HG03039 (cell line): ENCODE data around the gene GEMIN5.

ENCODE experiments used
- ATAC-seq: cut with Tn5 transposase; IDR thresholded peaks from one replicate; pipeline ENCODE4 v1.9.1; 2021; ENCODE audit warnings: mild to moderate bottlenecking, moderate library complexity; ENCODE audit not compliant: unreplicated experiment

Gene GEMIN5

GRCh38 chr5:154850255-154851062 lies 87.6 kb downstream of the GEMIN5 start, which contains the start of gene FAXDC2:
Gene FAXDC2 (minus strand): TSS chr5:154850603. CDS start chr5:154838178, 12,425 bp downstream.
- no peak for ATAC-seq

- ATAC-seq = no peak
Measured at GRCh38 chr5:154849791-154850201, 88.2 kb downstream of the GEMIN5 start.

GRCh38 chr5:154849264-154849785 lies 88.7 kb downstream of the GEMIN5 start:
- no peak for ATAC-seq

- ATAC-seq = no peak
Measured at GRCh38 chr5:154844809-154845208, 93.2 kb downstream of the GEMIN5 start.

- ATAC-seq = no peak
Measured at GRCh38 chr5:154842689-154843530, 95.1 kb downstream of the GEMIN5 start.

GRCh38 chr5:154841273-154841661 lies 96.7 kb downstream of the GEMIN5 start:
- ATAC-seq = no peak

GRCh38 chr5:154840435-154841272 lies 97.4 kb downstream of the GEMIN5 start:
- ATAC-seq = no peak
